ENCODE data around the gene KCNH1.

The KCNH1 gene

DNA sequence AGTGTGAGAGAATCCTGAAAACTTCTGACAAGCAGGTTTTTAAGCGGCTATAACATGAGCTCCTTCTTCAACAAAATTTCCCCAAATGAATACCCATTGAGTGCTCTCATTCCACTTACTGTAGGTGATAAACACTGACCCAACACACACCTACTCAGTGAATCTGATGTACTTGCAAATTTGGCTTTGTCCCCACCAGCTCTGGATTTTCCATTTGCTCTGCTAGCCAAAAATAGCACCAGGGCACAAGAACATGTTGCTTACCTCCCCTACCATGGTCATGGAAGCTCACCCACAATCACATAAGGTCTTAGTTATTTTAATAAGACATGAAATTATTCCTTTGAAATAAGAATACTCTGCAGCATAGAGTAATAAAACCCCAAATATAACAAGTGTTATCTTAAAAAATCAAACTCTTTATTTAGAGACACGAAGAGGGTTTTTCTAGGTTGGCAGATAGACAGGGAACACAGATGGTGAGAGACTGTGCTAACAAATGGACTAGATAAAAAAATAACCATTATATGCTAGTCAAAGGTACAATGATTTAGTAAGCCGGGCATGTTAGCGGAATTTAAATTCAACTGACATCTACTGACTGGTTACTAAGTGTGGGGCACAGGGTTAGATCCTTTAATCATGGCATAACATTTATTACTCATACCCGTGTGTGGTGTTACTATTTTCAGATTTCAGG is 291.9 kb downstream of the KCNH1 start:
- no peak for TF ChIP-seq JUND (IDR thresholded peaks at IDR 0.05; ENCODE audit: low read depth)
- no peak for DNase-seq (ENCODE audit: low read depth in 1 of 2, low spot score in 1 of 2)
- in situ Hi-C loops (cut with HindIII; ENCODE audit: low pct_unique_long_range_greater_than_20kb, low sequenced_read_pairs): no loop called here

DNA sequence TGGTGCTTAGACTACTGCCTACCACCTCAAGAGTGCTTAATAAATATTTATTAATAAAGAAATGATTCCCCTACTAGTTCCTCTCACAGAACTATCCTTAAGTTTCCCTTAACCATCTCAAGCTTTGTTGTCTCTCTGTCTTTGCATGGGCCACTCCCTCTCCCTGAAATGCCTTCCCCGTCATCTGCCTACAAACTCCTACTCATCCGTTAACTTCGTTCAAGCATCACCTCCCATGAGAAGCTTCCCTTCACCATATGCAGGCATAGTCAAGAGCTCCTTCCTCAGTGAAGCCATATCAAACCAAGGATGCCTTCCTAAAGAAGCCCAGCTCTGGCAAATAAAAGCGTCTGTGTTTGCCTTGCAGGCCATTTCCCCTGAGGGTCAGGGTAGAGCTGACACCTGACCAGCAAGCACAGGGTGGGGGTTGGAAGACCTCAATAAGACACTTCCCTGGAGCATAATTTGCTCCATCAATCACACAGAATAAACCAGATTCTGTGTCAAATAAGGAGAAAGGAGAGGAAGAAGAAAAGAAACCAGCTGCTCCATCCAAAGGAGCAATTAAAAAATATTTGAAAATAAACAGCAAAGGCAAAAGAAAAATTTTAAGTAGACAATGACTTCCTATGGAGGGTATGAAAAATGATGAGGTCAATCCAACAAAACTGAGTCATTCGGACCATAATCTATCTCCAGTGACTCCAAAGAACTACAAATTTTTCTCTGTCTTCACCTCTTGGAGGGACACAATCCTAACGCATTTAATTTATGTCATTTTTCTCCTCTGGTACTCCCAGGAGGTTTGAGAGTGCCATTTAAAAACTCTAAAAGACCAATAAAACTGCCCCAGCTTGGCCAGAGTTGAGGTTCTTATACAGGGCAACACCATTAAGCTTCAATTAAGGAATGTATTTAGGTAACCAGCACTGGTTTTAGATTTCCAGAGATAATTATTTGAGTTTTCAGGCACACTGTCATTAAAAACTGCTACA is 303.6 kb downstream of the KCNH1 start:
- in situ Hi-C loops (cut with HindIII; ENCODE audit: low pct_unique_long_range_greater_than_20kb, low sequenced_read_pairs): no loop called here
- TF ChIP-seq JUND (IDR thresholded peaks at IDR 0.05; ENCODE audit: low read depth): no peak
- no peak for DNase-seq (ENCODE audit: low read depth in 1 of 2, low spot score in 1 of 2)

DNA sequence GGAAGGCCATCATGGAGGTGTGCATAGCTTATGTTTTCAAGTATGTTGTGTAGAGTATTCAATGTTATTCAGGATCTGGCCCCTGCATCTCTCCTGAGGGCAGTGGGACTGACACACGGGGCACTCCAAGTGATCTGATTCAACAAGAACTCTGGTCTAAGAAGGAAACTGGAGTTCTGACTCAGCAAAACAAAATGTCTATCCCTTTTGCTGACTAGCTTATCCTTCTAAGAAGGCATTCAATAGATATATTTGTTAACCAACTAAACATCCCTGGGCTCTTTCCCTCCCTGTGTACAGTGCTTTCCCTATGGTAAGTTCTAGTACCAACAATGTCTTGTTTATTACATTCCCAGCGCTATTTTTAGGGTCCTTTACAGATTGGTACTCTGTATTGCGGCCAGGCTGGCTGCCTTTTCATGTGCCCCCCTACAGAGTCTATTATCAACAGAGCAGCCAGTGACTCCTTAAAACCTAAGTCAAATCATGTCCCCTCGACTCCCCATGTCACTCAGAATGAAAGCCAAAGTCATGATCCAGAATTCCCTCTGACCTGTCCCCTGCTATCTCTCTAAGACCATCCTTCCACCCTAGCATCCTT is 304.9 kb downstream of the KCNH1 start:
- peak in 1 of 2 experiments; percentile 12 for DNase-seq (ENCODE audit: low read depth in 1 of 2, low spot score in 1 of 2)
- TF ChIP-seq JUND (IDR thresholded peaks at IDR 0.05; ENCODE audit: low read depth): no peak
- in situ Hi-C loops (cut with HindIII; ENCODE audit: low pct_unique_long_range_greater_than_20kb, low sequenced_read_pairs): no loop called here

DNA sequence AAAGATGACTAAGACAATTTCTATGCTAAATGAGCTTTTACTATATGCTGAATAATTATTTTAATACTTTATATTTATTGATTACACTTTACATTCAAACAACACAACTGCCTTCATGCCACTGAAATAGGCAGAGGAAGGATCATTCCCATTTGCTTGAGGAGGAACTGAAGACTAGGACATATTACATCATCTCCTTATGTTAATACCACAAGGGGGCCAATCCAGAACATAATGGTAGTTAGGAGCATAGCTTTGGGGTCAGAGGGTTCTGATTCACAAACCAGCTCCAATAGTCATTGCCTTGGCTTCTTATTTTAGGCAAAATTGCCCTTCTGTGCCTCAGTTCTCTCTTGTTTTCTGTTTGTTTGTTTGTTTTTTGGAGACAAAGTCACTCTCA is 306.5 kb downstream of the KCNH1 start:
- TF ChIP-seq JUND (IDR thresholded peaks at IDR 0.05; ENCODE audit: low read depth): no peak
- in situ Hi-C loops (cut with HindIII; ENCODE audit: low pct_unique_long_range_greater_than_20kb, low sequenced_read_pairs): no loop called here
- DNase-seq (ENCODE audit: low read depth in 1 of 2, low spot score in 1 of 2): no peak

DNA sequence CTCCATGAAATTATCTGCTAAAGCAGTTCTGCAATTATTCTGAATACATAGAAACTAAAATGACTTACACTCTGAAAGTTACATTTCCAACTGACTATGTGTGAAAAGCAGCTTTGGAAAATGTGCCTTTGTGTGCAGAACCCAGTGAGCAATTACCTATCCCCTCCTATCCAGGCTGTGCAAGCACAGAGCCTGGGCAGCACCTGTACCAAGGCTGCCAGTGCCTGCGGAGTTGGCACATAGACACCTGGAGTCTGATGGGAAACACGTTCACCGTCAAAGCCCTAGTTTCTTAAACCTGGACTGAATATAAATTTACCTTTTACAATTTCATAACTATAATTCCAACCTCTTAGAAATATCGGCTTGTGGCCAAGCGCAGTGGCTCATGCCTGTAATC is 307.3 kb downstream of the KCNH1 start:
- no peak for DNase-seq (ENCODE audit: low read depth in 1 of 2, low spot score in 1 of 2)
- no peak for TF ChIP-seq JUND (IDR thresholded peaks at IDR 0.05; ENCODE audit: low read depth)
- in situ Hi-C loops (cut with HindIII; ENCODE audit: low pct_unique_long_range_greater_than_20kb, low sequenced_read_pairs): no loop called here

DNA sequence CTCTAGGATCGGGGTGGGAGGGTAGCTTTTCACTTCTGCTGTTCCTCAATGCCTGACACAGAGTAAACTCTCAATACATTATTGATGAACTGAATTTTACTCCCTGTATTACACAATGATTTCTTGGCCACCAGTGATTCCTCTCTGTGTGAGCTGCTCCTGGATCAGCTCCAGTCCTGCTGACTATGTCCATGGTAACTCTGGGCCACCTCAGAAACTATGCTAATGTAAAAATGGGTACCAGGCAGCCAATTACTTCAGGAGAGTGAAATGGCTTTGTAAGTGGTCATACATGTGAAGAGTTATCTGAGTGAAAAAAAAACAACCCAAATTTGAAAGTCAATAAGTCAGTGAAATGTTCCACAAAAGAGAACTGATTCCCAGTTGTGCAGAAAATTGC is 311.0 kb downstream of the KCNH1 start:
- in situ Hi-C loops (cut with HindIII; ENCODE audit: low pct_unique_long_range_greater_than_20kb, low sequenced_read_pairs): no loop called here
- TF ChIP-seq JUND (IDR thresholded peaks at IDR 0.05; ENCODE audit: low read depth): no peak
- no peak for DNase-seq (ENCODE audit: low read depth in 1 of 2, low spot score in 1 of 2)

DNA sequence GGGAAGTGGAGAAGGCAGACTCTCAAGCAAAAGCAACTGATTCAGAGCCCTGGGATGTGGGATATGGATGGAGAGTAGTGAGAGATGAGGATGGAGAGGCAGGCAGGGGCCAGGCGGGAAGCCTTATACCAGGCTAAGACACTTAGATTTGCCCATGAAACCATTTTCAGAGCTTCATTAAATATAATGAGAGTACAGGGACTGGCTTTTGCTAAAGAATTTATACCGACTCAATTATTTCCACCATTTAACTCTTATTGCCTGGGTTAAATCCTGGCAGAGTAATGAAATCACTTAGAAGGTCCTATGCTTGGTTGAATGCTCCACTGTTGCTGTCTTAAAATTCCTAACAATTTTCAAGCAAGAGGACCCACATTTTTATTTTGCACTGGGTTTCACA is 311.7 kb downstream of the KCNH1 start:
- TF ChIP-seq JUND (IDR thresholded peaks at IDR 0.05; ENCODE audit: low read depth): no peak
- in situ Hi-C loops (cut with HindIII; ENCODE audit: low pct_unique_long_range_greater_than_20kb, low sequenced_read_pairs): no loop called here
- no peak for DNase-seq (ENCODE audit: low read depth in 1 of 2, low spot score in 1 of 2)

DNA sequence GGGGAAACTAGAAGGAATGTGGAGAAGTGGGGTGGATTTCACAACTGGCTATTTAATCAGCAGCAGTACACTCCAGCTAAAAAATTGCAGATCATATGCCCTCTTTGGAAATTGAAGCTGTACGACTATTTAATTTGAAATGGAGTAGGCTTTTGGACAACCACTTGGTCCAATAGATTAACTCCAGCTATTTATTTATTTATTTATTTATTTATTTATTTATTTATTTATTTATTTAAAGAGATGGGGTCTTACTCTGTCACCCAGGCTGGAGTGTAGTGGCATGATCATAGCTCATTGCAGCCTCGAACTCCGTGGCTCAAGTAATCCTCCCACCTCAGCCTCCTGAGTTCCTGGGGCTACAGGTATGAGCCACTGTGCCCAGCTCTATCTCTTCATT is 312.3 kb downstream of the KCNH1 start:
- DNase-seq (ENCODE audit: low read depth in 1 of 2, low spot score in 1 of 2): no peak
- in situ Hi-C loops (cut with HindIII; ENCODE audit: low pct_unique_long_range_greater_than_20kb, low sequenced_read_pairs): no loop called here
- no peak for TF ChIP-seq JUND (IDR thresholded peaks at IDR 0.05; ENCODE audit: low read depth)

DNA sequence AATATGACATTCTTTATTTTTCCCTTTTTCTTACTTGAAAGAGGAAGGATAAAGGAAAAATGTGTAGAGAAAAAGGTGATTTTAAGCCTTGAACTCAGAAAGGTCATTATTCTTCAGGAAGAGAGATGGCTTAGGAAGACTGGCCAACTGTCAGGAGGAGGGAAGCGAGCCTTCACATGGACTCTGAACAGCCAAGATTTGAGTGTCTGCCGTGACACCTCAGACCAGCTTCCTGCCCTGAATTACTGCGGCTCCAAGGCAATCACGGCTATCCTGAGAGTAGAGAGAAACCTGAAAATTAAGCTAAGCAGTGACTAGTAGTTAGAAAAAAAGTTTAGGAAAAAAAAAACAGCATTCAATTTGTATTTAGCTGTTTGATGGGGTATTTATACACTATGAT is 314.7 kb downstream of the KCNH1 start:
- in situ Hi-C loops (cut with HindIII; ENCODE audit: low pct_unique_long_range_greater_than_20kb, low sequenced_read_pairs): no loop called here
- TF ChIP-seq JUND (IDR thresholded peaks at IDR 0.05; ENCODE audit: low read depth): no peak
- DNase-seq (ENCODE audit: low read depth in 1 of 2, low spot score in 1 of 2): no peak

DNA sequence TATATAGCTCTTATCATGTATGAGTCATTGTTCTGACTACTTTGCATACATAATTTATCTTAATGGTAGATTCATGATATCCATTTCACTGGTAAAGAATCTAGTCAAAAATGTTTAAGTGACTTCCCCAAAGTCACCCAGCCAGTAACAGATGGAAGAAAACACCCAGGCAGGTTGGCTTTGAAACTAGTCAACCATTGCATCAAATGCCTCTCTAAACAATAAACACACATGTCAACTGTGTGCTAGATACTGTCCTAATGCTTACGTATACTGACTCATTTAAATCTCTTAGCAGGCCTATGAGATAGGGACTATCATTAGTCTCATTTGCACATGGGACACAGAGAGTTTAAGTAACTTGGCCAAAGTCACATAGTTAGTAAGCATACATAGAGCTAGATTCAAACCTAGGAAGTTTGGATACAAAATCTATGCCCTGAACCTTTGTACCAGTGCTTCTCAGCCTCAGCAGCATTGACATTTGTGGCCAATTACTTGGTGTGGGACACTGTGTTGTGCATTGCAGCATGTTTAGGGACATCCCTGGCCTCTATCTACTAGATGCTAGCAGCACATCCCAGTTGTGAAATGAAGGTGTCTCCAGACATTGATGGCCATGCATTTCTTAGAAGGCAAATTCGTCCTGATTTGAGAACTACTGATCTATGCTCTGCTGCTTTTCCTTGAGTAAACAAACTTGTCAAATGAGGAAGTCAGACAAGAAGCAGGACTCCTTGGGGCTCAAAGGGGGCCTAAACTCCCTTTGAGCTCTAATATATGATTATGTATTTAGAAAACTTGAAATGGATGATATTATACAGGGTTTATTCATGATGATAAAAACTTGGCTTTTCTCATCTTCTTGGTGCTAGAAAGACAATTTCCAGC is 316.3 kb downstream of the KCNH1 start:
- DNase-seq (ENCODE audit: low read depth in 1 of 2, low spot score in 1 of 2): no peak
- in situ Hi-C loops (cut with HindIII; ENCODE audit: low pct_unique_long_range_greater_than_20kb, low sequenced_read_pairs): no loop called here
- no peak for TF ChIP-seq JUND (IDR thresholded peaks at IDR 0.05; ENCODE audit: low read depth)

DNA sequence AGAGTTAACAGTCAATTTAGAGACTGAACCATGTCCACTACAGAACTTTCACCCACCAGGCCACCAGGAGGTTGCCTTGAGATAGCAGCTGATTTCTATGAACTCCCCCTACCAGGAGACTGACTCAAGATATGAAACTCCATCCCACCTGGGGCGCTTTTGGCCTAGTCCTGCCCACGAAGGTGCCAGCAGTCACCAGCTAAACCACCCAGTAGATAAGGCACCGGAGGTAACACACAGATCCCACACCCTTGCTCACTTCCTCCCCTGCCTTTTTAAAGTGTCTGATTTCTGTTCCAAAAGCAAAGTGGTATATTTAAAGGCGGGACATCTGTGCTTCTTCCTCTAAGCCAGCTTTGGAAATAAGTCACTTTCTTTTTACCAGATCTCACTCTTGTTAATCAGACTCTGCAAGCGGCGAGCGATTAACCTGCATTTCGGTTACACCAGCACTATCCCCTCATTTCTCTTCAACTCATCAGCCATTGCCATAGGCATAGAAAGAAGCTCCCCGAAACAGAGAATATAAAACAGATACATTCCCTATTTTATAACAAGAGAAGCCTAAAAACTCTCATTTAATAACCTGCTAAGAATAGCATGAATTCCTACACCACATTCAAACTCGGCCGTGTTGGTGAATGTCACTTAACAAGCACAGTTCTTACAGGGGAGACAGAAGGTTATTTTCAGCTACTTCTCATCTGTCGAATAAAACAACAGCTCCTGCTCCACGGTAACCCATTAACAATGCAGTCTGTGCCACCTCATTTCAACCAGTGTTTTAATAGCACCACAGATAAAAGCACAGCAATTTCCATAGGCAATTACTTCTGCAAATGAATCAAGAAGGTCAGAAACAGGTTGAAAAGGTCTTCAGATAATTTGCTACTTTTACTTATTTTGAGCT is 318.1 kb downstream of the KCNH1 start:
- DNase-seq (ENCODE audit: low read depth in 1 of 2, low spot score in 1 of 2): no peak
- no peak for TF ChIP-seq JUND (IDR thresholded peaks at IDR 0.05; ENCODE audit: low read depth)
- in situ Hi-C loops (cut with HindIII; ENCODE audit: low pct_unique_long_range_greater_than_20kb, low sequenced_read_pairs): no loop called here

Measured in T47D (cell line).